Measurements from ENCODE around the gene WDR70.
"Not testable (repeated sequence)": the region's sequence is repeated elsewhere in the genome, so short reads cannot be mapped to it uniquely, and the experiment has no call there.

Gene WDR70

GRCh38 chr5:37454402-37455055 is 75.4 kb downstream of the WDR70 start:
- DNase-seq (ENCODE audit: low read depth), result not testable (repeated sequence)

DNA sequence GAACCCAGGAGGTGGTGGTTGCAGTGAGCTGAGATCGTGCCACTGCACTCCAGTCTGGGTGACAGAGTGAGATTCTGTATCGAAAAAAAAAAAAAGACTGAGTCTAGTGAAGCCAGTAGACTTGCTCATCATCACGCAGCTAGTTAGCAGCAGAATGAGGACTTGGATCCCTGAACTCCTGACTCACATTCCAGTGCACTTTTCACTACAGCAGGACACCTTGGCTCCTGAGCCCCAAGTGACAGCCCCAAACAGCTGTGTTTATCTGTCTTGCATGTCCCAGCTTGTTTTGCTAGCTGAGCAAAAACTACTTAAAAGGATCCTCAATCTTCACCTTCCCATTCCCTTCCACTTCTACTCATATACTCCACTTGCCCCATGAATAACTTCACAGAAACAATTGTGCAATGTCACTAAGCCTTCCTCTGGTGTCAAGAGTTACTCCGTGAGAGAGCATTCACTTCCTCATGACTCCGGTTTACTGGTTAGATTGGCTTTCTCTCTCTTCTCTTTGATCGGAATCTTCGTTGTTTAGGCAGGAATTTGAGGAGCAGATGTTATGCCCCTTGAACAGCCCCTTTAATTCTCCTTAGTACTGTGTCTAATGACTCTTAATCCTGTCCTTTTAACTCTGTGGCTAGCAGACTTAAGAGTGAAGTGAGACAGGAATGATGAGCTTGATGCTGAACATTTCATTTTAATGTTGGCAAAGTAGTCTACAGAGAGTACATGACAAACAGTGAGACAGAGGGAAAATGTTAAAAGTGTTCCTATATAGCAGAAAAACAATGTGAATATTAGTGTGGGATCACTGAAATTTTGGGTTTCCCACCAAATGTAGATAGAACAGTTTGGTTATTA is 84.3 kb downstream of the WDR70 start:
- not testable (repeated sequence) for DNase-seq (ENCODE audit: low read depth)

DNA sequence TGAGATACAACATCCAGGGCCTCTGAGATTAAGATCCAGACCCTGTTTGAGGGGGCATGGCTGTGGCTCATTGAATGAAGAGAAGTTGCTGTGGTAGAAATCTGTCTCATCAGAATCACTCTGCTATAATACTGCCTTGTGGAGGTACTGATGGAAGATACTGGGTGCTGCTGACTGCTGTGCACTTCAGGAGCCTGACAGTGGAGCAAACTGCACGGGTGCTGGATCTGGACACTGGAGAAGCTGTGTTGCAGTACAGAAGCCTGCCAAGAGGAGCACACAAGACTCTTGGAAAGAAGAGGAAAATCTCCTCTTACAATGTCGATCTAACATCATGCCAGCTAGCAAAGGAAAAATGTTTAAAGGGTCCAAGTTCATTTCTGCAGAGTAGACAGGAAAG is 85.5 kb downstream of the WDR70 start:
- DNase-seq (ENCODE audit: low read depth), result not testable (repeated sequence)

- DNase-seq (ENCODE audit: low read depth), result not testable (repeated sequence)
Measured at GRCh38 chr5:37469383-37469782, 90.3 kb downstream of the WDR70 start.

DNA sequence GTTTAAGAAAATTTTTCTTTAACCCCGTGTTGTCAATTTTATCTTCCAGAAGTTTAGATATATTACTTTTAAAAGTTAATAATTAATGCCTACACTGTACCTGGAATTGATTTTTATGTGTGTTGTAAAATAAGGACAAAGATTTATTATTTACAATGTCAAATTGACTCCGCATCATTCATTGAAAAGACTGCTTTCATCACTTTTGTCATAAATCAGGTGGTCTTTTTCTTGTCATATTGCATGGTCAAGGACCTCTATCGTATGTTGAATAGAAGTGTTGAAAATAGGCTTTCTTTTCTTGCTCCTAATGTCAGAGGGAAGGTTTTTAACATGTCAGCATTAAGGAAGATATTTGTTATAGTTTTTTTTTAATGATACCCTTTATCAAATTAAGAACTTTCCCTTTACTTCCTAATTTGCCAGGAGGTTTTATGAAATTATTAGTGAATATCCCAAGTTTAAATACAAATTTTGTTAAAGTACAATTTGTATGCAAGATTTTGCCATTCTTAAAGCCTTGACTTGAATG is 92.6 kb downstream of the WDR70 start:
- DNase-seq (ENCODE audit: low read depth), result no peak

GRCh38 chr5:37477426-37477825 is 98.3 kb downstream of the WDR70 start:
- DNase-seq (ENCODE audit: low read depth), result no peak

DNA sequence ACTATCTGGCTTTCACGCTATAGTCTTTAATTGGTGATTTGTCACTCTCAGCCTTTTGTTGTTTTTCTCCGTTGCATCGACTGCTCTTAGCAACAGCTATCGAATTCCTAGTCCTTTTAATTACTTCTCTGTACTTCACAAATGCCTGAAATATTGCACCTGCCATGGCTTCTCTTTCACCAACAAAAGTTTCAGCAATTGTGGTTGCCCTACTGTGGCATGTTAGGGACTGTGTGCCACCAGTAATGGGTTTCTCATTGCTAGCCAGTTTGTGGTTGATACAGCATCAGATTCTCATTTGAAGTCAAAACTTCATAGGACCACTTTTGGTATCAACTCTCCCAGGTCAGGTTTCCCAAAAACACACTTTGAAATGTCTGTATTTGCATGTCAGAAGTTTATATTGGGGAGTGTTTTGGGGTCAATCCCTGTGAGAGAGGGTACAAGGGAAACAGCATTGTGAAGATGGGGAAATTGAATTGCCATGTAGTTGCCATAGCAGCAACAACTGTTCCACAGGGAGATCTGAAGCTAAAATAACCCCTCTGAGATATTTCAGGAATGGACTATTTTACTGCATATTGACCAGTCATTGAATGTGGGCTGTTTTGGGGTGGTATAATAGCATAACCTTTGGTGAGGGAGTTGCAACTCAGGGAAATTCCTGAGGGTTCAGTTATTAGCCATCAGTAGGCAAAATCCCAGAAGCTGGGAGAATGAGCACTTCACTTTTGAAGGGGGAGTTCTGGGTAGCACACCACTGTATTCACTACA is 99.2 kb downstream of the WDR70 start:
- no peak for DNase-seq (ENCODE audit: low read depth)

GRCh38 chr5:37481395-37481794 is 102.3 kb downstream of the WDR70 start:
- not testable (repeated sequence) for DNase-seq (ENCODE audit: low read depth)

DNA sequence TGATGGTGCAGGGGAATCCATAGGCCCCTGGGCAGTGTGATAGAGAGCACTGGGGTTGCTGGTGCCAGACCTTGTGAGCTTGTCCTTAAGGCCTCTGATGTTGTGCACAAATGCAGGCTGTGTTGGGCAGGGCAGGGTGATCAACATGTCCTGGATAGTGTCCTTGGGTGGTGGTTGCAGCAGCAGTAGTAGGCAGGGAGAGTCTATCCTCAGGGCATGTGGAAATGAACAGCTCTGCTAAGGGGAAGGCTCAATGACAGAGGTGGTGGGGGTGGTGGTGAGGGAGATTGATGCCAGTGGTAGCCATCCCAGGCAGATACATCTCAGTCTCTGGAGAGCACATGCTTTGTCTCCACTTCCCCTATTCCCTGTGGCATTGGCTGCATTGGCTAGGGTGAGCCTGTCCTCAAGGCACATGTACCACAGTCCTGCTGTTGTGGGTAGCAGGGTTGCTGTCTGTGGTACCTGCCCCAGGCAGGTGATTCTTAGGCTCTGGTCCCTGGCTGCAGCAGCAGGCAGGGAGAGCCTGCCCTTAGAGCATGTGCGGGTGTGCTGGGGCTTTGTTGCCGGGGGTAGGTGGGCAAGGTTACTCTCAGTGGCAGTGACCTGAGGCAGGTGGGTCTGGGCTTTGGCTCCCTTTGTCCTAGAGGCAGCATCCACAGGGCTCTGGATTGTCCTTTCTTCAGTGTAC is 111.1 kb downstream of the WDR70 start:
- no peak for DNase-seq (ENCODE audit: low read depth)

DNA sequence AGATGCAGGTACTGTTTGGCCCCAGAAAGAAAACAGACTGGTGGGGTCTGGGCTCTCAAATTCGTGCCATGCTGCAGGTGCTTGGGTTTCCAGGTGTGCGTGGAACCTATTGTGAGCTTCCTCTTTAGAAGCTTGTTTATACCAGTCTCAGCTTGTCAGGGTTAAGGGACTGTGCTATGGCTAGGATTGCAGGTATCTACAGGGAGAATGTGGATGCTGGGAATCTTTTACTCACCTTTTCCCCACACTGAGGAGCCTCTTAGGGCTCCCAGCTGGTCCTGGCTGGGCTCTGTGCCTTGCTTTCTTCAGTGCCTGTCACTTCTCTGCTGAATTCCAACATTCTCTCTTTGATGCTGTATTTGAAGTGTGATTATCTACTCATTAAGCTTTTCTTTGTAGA is 111.8 kb downstream of the WDR70 start:
- no peak for DNase-seq (ENCODE audit: low read depth)

DNA sequence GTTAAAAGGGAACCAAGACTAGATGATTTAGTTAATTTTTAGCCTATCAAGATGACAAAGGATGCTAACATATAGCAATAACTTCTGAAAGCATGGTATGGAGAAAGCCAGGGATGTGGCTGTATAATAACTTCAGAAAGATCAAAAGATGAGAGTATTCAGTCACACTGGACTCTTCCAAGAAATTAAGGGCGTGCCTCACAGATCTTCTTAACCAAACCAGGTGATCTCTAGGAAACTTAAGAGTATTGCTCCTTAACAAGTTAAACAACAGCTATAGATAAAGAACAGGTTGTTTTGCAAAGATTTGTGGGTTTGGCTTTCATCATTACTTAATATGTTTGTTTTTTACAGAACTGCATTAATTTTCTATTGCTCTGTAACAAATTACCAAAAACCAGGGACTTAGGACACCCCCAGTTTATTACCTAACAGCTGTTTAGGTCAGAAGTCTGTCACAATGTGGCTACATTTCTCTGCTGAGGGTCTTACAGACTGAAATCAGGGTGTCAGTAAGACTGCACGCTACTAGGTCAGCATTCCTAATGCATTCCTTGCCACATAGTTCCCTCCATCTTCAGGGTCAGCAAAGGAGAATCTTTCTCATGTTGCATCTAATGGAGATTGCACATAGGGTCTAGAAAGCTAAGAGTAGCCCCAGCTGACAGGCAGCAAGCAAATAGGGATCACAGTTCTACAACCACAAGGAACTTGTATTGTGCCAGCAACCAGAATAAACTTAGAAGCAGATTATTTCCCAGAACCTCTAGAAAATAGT is 113.8 kb downstream of the WDR70 start:
- no peak for DNase-seq (ENCODE audit: low read depth)

- DNase-seq (ENCODE audit: low read depth), result no peak
Measured at GRCh38 chr5:37494756-37495155, 115.6 kb downstream of the WDR70 start.

GRCh38 chr5:37495210-37495609 is 116.1 kb downstream of the WDR70 start:
- no peak for DNase-seq (ENCODE audit: low read depth)

DNA sequence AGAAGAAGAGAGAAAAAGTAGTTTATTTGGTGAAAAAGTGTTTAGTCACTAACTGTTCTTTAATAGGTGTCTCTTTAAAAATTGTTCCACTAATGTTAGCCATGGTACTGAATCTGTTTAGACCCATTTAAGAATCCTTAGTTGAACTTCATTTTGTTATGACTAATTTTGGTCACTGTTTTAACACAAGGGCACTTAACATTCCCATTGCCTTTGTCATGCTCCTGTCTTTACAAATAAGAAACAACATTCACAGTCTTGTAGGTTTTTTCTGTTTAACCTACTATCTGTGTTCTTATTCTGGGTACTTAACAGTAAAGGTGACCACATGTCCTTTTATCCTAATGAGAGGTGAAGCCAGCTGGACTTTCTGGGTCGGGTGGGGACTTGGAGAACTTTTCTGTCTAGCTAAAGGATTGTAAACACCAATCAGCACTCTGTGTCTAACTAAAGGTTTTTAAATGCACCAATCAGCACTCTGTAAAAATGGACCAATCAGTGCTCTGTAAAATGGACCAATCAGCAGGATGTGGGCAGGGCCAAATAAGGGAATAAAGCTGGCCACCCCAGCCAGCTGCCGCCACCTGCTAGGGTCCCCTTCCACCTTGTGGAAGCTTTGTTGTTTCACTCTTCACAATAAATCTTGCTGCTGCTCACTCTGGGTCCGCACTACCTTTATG is 116.7 kb downstream of the WDR70 start:
- no peak for DNase-seq (ENCODE audit: low read depth)

- DNase-seq (ENCODE audit: low read depth), result no peak
Measured at GRCh38 chr5:37496902-37497445, 117.9 kb downstream of the WDR70 start.

GRCh38 chr5:37501152-37501551 is 122.0 kb downstream of the WDR70 start:
- DNase-seq (ENCODE audit: low read depth), result no peak

- no peak for DNase-seq (ENCODE audit: low read depth)
Measured at GRCh38 chr5:37506241-37506640, 127.1 kb downstream of the WDR70 start.

GRCh38 chr5:37506722-37507121 is 127.6 kb downstream of the WDR70 start:
- DNase-seq (ENCODE audit: low read depth), result no peak

DNA sequence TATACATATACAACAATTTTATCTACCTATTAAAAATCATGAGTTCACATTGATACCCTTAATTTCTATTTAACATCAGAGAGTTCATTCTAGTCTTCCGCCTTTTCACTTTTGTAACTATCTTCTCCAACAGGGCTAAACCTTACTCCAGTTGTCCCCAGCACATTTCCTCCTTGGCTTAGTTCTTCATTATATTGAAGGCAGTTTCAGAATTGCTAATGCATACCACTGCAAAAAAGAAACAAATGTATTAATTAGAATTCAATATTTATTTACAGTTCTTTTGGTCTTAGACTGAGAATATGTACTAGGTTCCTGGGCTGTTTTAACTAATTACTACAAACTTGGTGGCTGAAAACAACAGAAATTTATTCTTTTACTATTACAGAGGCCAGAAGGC is 132.5 kb downstream of the WDR70 start:
- DNase-seq (ENCODE audit: low read depth), result no peak

DNA sequence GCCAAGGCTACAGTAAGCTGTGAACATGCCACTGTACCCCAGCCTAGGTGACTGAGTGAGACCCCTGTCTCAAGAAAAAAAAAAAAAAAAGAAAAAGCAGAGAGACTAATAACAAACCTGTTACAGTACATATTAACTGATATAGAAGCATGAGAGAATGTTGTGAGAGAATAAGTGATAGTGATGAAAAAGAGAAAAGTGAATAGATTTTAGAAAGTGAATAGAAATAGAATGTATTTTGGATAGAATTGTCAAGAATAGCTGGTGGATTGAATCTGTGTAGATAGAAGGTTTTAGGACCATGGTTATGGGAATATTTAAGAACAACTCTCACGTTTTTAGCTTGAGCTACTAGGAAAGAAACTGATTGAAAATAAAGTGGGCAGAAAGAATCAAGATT is 135.8 kb downstream of the WDR70 start:
- no peak for DNase-seq (ENCODE audit: low read depth)

All from stimulated activated CD8-positive, alpha-beta memory T cell treated with anti-CD3 and anti-CD28 coated beads, Interleukin-12 subunit alpha, Interleukin-12 subunit beta, amount 100 ng/mL, for 1 hour (primary cell).